OCI-LY7 (cell line): Measurements from ENCODE around the gene MRPL42. TPM values are rescaled to one million over a fixed set of nuclear protein-coding genes. Genes with fewer than 3 reads are reported as not detected.
"Not testable (repeated sequence)": the region's sequence is repeated elsewhere in the genome, so short reads cannot be mapped to it uniquely, and the experiment has no call there.

ENCODE experiments used
- BruUV-seq: library from RNA; stranded (reverse); fragments of 400-500 nt; replicated peaks from 2 replicates; lab custom pipeline; 2021; lab: Mats Ljungman, UMichigan
- CTCF ChIA-PET: fragments of 300-600 bp; sonication (Branson Sonifier 250); formaldehyde crosslinking; loops from one replicate; lab custom pipeline; 2022; ENCODE audit warnings: antibody characterized with exemption; ENCODE audit not compliant: unreplicated experiment; lab: Charles Lee
- POLR2A ChIA-PET: fragments of 300-600 bp; sonication (Branson Sonifier 250); formaldehyde crosslinking; loops from one replicate; lab custom pipeline; 2022; ENCODE audit warnings: antibody characterized with exemption; lab: Charles Lee
- DNase-seq: peaks from one replicate; pipeline ENCODE4 v3.0.0-alpha.2; 2015; ENCODE audit warnings: low spot score
- H2AFZ ChIP-seq: fragments of 200-600 bp; sonication (generic), shearing (Covaris generic); 2 replicates; pipeline ENCODE4 v1.6.1; 2014; ENCODE audit warnings: mild to moderate bottlenecking, antibody characterized with exemption, low read length, moderate library complexity
- H3K27ac ChIP-seq: fragments of 200-600 bp; sonication (generic); 2 replicates; pipeline ENCODE4 v1.5.1; 2014; ENCODE audit warnings: mixed run types, low read depth, mild to moderate bottlenecking, moderate library complexity, low read length, inconsistent platforms; ENCODE audit not compliant: poor library complexity, severe bottlenecking
- H3K36me3 ChIP-seq: fragments of 200-600 bp; sonication (generic); 2 replicates; pipeline ENCODE4 v1.6.1; 2014; ENCODE audit warnings: mild to moderate bottlenecking, antibody characterized with exemption, low read length, moderate library complexity, mixed read lengths; ENCODE audit not compliant: insufficient read depth
- H3K4me1 ChIP-seq: fragments of 200-600 bp; sonication (generic); 2 replicates; pipeline ENCODE4 v1.5.1; 2014; ENCODE audit warnings: mild to moderate bottlenecking, low read length; ENCODE audit not compliant: insufficient read depth, poor library complexity, severe bottlenecking
- H3K4me2 ChIP-seq: fragments of 200-600 bp; sonication (generic); 2 replicates; pipeline ENCODE4 v1.6.1; 2014; ENCODE audit warnings: mild to moderate bottlenecking, low read length
- H3K4me3 ChIP-seq: fragments of 200-600 bp; sonication (generic); 2 replicates; pipeline ENCODE4 v1.5.1; 2014; ENCODE audit warnings: mild to moderate bottlenecking, low read depth, low read length; ENCODE audit not compliant: poor library complexity, severe bottlenecking
- H3K79me2 ChIP-seq: fragments of 200-600 bp; sonication (generic); 2 replicates; pipeline ENCODE4 v1.6.1; 2016; ENCODE audit warnings: low read depth, mild to moderate bottlenecking, low read length, moderate library complexity, mixed read lengths; ENCODE audit not compliant: insufficient read depth
- H3K9me2 ChIP-seq: fragments of 200-600 bp; sonication (generic); 2 replicates; pipeline ENCODE4 v1.6.1; 2016; ENCODE audit warnings: mild to moderate bottlenecking, low read length, mixed read lengths; ENCODE audit not compliant: insufficient read depth
- H3K9me3 ChIP-seq: fragments of 200-600 bp; sonication (generic); 2 replicates; pipeline ENCODE4 v1.6.1; 2014; ENCODE audit warnings: mild to moderate bottlenecking, mixed run types, low read length, mixed read lengths
- H4K20me1 ChIP-seq: fragments of 200-600 bp; sonication (generic); 2 replicates; pipeline ENCODE4 v1.6.1; 2014; ENCODE audit warnings: mild to moderate bottlenecking, antibody characterized with exemption, low read length, moderate library complexity, mixed read lengths; ENCODE audit not compliant: insufficient read depth
- EZH2phosphoT487 ChIP-seq: fragments of 200-600 bp; sonication (generic); IDR thresholded peaks from 2 replicates; pipeline ENCODE4 v1.6.1; 2018; ENCODE audit warnings: low read depth, borderline replicate concordance, mild to moderate bottlenecking, mixed run types, antibody characterized with exemption, low read length, moderate library complexity, mixed read lengths
- intact Hi-C: fragments of 100-400 bp; cut with micrococcal nuclease; formaldehyde crosslinking; loops from one replicate; pipeline ENCODE4 v1.10.0; 2022; ENCODE audit not compliant: unreplicated experiment
- total RNA-seq, 2 experiments: library from RNA; depleted of rRNA in 1 of 2; stranded (reverse); fragments of >200 nt in 1 of 2; shearing (Covaris generic) in 1 of 2; gene quantifications; 2 replicates each; pipeline ENCODE4 v1.2.3, GENCODE V29; 2014 to 2022
- TF ChIP-seq, protein P1 (sequence below): fragments of 200-600 bp; sonication (generic); conservative IDR thresholded peaks from 2 replicates; pipeline ENCODE4 v1.5.1; 2014; ENCODE audit warnings: mild to moderate bottlenecking, antibody characterized with exemption, low read length, moderate library complexity, mixed read lengths

Gene MRPL42
- total RNA-seq, 2 experiments from 2014 or later: 51.3 to 61.6 TPM

DNA sequence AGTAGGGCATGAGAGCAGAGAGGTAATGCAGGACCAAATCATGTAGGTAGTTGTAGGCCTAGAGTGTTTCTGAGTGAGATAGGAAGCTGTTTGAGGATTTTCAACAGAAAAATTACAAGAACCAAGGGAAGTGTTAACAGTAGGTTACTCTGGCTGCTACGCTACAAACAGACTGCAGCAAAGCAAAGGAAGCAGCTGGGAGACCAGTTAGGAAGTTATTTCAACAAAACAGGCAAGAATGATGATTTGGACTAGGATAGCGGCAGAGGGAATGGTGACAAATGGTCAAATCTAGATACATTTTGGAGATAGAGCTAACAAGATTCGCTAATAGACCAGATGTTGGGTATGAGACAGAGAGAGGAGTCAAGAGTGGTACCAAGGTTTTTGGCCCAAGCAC is 26.8 kb downstream of the MRPL42 start:
- TF ChIP-seq EZH2phosphoT487: no peak
- TF ChIP-seq, protein P1, sequence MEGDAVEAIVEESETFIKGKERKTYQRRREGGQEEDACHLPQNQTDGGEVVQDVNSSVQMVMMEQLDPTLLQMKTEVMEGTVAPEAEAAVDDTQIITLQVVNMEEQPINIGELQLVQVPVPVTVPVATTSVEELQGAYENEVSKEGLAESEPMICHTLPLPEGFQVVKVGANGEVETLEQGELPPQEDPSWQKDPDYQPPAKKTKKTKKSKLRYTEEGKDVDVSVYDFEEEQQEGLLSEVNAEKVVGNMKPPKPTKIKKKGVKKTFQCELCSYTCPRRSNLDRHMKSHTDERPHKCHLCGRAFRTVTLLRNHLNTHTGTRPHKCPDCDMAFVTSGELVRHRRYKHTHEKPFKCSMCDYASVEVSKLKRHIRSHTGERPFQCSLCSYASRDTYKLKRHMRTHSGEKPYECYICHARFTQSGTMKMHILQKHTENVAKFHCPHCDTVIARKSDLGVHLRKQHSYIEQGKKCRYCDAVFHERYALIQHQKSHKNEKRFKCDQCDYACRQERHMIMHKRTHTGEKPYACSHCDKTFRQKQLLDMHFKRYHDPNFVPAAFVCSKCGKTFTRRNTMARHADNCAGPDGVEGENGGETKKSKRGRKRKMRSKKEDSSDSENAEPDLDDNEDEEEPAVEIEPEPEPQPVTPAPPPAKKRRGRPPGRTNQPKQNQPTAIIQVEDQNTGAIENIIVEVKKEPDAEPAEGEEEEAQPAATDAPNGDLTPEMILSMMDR: no peak
- peaks cover 50% of the 10 kb centered on the region for H3K36me3 ChIP-seq
- H3K27ac ChIP-seq: no peak overlapping the region
- H3K4me3 ChIP-seq: no peak overlapping the region
- no TSS peak for BruUV-seq
- ChIA-PET CTCF (no interaction called here), POLR2A (interaction anchor here (0.9 kb wide), 1 partner anchor 8 kb away, joined by 3 read pairs; no protein-coding TSS in a partner anchor)
- no peak overlapping the region for H2AFZ ChIP-seq
- H3K4me2 ChIP-seq: no peak overlapping the region
- H3K4me1 ChIP-seq: no peaks in the 10 kb centered on the region
- DNase-seq: no peak
- no peaks in the 10 kb centered on the region for H4K20me1 ChIP-seq
- H3K9me3 ChIP-seq: no peaks in the 10 kb centered on the region
- intact Hi-C loops: no loop called here
- H3K9me2 ChIP-seq: no peaks in the 10 kb centered on the region
- H3K79me2 ChIP-seq: no peaks in the 10 kb centered on the region

DNA sequence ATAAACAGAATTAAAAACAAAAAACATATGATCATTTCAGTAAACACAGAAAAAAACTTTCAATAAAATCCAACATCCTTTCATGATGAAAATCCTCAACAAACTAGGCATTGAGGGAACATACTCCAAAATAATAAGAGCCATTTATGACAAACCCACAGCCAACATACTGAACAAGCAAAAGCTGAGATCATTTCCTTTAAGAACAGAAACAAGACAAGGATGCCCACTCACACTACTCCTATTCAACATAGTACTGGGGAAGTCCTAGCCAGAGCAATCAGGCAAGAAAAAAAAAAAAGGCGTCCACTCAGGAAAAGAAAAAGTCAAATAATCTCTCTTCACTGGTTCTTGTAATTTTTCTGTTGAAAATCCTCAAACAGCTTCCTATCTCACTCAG is 30.1 kb downstream of the MRPL42 start:
- Histone ChIP-seq H3K36me3 (peaks cover 35% of the 10 kb centered on the region), H3K4me1 (no peaks in the 10 kb centered on the region), H2AFZ (no peak overlapping the region), H4K20me1 (no peaks in the 10 kb centered on the region), H3K27ac (no peak overlapping the region), H3K4me3 (no peak overlapping the region), H3K9me3 (no peaks in the 10 kb centered on the region), H3K9me2 (no peaks in the 10 kb centered on the region), H3K4me2 (no peak overlapping the region), H3K79me2 (no peaks in the 10 kb centered on the region)
- BruUV-seq: no TSS peak
- intact Hi-C loops: no loop called here
- ChIA-PET CTCF (no interaction called here), POLR2A (no interaction called here)
- no peak for TF ChIP-seq EZH2phosphoT487
- TF ChIP-seq, protein P1: no peak
- no peak for DNase-seq

DNA sequence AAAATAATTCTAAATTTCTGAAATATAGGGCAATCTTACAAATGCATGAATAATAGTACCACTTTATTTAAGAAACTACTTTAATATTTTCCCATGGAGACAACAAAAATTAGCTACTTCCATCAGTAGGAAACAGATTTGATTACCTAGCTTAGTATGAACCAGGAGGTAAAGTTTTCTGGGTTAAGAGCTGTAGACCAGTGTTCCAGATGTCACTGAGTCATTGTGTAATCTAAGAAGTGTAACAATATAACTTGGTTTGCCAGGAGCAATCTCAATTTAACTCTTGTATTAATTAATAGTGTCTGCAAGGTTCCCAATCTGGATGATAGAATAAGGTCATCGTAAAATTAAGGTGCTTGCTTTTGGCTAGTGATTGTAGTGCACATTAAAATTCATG is 31.5 kb downstream of the MRPL42 start:
- CTCF ChIA-PET, H4K20me1 ChIP-seq, BruUV-seq: not testable (repeated sequence)

More for the DNA sequence above, 31.5 kb downstream of the MRPL42 start:
- H3K4me2 ChIP-seq, H3K4me3 ChIP-seq, H3K27ac ChIP-seq, H3K4me1 ChIP-seq, H3K79me2 ChIP-seq, POLR2A ChIA-PET, intact Hi-C loops, H3K9me3 ChIP-seq, DNase-seq, H3K9me2 ChIP-seq, H2AFZ ChIP-seq: not testable (repeated sequence)
- H3K36me3 ChIP-seq: peaks cover 34% of the 10 kb centered on the region
